Activated CD4-positive, alpha-beta T cell treated with anti-CD3 and anti-CD28 coated beads, Interleukin-2, amount 50 U/mL, for 24 hours (primary cell): ENCODE measurements around the gene USP6NL.
A peak's percentile ranks its signal among the peaks of the same experiment; 100 is the strongest.

ENCODE experiments used
- DNase-seq, 2 donors: peaks; one replicate each; pipeline ENCODE4 v3.0.0-alpha.2; 2020; ENCODE audit warnings: low read depth in 1 of 2, low spot score in 1 of 2

Gene USP6NL

GRCh38 chr10:11617233-11617632, 5.8 kb upstream of the USP6NL start:
- no peak for DNase-seq

GRCh38 chr10:11616021-11616420, 4.6 kb upstream of the USP6NL start:
- DNase-seq, result no peak

- no peak for DNase-seq
Measured at GRCh38 chr10:11615396-11615795, 3.9 kb upstream of the USP6NL start.

GRCh38 chr10:11612021-11613001, 861 bp upstream of the USP6NL start:
- DNase-seq, result no peak

- peak; percentile 9 to 11 for DNase-seq
Measured at GRCh38 chr10:11610826-11611247, 613 bp downstream of the USP6NL start.

DNA sequence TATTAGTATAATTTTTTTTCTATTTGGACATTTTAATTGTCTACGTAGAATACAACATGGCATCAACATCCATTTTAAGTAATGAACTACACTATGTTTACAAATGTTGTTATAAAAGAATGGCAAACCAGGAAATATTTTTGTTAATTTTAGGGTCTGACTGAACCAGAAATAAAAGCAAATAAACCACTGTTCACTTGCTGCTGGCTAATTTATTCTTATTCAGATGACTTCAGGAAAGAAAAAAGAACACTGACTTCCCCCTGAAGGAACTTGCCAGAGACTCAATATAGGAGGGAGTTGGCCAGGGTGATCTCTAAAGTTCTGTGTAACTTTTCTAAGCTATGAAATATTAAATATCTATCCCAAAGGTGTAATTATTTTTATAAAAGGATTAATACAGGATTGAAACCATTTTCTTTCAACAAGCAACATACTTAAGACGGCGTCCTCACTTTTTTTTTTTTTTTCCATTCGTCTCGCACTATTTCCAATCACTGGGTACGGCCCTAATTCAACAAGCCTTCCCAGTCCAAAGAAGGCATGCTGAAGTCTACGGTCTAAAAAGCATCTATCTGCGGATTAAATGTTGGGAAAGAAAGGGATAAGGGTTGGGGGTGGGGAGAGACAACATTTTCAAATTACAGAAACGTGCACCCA, 1.2 kb downstream of the USP6NL start:
- DNase-seq, result no peak

DNA sequence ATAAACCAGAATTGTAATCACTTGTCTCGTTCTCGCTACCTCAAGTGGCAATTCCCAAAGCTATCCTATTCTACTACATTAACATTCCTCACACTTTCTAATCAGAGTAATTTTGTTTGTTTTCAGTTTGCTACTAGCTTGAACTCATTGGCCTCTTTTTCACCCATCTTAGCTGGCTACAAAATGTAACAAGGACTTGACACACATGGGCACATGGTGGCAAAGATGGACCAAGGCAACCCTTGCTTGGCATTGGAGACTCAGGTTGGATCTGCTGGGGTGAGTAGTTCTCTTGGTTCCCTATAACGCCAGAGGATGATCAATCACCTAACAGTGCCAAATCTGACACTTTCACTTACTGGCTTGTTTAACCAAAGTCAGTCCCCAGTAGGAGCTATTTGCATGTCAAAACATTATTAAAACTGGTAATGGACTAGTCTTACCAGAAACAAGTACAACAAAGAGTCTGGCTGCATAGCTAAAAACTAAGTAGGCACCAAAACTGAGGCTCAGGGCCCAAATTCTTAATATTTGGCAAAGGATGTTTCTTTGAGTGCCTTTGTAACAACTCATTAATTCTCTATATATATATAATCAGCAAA, 1.9 kb downstream of the USP6NL start:
- no peak for DNase-seq

DNA sequence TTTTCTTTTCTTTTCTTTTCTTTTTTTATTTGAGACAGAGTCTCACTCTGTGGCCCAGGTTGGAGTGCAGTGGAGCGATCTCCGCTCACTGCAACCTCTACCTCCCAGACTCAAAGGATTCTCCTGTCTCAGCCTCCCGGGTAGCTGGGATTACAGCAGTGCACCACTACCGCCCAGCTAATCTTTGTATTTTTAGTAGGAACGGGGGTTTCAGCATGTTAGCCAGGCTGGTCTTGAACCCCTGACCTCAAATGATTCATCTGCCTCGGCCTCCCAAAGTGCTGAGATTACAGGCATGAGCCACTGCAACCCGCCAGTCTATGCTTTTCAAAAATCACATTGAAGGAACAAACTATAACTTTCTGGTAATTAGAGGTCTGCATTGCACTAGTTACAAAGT, 2.4 kb downstream of the USP6NL start:
- DNase-seq, result no peak

DNA sequence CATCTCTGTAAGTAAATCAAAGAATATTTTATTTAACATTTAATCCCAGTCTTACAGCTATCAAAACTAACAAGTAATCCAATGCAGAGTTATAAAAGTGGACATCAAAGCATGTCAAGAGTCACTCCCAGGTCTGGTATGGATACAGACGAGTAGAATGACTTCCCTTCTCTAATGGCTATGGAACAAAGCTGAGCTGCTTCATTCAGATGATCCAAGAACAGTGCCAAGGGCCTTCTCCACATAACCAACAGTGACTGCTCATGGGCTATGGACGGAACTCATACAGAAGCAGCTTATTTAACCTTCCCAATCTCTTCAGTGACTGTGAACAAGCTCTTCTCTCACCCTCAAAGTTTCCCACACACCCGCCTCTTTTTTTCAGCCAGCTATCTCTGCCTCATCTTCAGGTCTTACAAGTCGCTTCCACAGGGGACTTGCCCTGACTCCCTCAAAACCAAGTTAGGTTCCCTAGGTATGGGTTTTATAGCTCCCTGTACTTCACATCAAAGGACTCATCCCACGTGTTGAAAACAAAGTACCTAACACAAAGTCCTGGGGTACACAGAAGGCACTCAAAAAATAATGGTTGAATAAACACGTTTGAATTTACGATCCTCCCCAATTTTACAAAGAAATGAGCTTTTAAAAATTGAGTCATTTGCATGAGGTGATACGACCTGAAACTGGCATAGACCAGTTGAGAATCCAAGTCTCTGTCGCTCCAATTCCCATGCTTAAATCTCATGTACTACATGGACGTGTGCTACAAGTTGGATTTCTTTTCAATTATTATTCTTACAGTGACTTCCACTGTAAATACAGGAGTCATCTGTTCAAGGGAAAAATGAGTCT, 3.1 kb downstream of the USP6NL start:
- DNase-seq, result no peak

- DNase-seq, result no peak
Measured at GRCh38 chr10:11605807-11606408, 5.5 kb downstream of the USP6NL start.

- DNase-seq, result no peak
Measured at GRCh38 chr10:11604865-11605650, 6.4 kb downstream of the USP6NL start.

- no peak for DNase-seq
Measured at GRCh38 chr10:11603741-11604140, 7.7 kb downstream of the USP6NL start.

GRCh38 chr10:11602919-11603523, 8.4 kb downstream of the USP6NL start:
- no peak for DNase-seq

DNA sequence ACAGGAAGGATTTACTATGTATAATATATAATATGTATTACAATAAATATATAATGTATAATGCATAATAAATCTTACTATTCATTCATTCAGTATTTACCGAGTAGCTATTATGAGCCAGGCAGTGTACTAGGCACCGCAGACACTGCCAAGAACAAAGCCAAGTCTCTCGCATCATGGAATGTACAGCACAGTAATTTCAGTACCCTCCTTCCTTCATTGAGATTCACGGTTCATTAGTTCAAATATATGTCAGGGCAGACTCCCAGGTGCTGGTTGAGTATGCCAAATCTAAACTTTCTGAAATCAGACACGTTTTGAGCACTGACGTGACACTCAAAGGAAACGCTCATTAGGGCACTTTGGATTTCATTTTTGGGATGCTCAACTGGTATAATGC, 9.1 kb downstream of the USP6NL start:
- DNase-seq, result no peak

DNA sequence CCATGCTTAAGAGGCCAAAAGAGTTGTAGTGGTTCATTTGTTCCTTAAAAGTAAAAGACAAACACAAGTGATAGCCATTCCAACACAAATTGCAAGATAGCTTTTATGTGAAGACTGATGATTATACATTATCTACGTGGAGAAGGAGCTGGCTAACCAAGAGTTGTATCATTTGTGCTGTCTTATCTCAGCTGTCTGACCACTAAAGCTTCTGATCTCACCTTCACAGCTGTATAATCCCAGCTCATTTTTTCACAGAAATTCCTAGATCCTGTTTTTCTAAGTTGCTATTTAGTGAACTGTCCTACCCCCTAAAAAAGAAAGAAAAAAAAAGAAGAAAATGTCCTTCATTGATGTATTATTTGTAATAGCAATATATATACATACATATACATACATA, 9.8 kb downstream of the USP6NL start:
- no peak for DNase-seq

GRCh38 chr10:11600280-11600679, 11.2 kb downstream of the USP6NL start:
- no peak for DNase-seq

DNA sequence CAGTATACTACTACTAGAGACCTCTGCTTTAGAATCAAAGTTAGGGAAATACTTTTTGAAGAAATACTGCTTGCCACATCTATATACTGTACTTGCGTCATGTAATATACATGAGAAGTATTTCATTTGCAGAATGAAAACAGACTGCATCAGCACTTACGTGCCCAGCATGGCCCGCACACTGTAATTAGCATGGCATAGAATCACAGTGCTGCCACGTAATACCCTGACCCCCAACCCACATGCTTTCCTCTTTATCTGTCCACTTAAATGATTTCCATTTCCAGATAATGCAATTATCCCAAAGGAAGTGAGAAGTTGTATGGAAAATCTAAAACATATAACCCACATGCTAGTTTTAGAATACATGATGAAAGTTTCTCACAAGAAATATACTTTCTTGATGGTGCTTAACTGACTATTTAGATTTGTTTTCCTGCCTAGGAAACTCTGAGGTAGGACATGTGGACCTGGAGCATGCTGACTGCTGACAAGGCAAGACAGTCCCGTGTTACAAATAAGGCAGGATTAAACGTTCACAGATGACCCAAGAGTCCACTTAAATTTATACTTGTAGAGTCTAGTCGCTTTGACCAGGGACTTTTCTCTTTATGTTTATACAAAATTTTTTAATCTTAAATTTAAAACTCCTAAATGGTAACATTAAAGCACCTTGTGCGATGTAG, 12.6 kb downstream of the USP6NL start:
- no peak for DNase-seq

DNA sequence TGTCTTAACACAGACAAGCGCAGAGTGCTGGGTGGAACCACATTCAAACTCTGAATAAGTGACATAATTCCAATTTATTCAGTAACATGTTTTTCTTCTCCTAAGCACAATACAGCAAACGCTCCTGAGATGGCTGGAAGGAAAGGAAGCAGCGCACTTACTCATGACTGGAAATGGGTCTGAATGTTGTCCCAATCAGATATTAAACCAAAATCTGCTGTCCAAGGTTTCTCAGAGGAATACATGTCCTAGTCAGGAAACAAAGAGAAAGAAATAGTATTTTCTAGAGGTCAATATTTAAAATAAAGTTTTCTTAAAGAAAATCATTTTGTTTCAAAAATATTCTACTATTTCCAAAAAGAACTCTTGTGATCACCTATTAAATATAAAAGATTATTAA, 14.0 kb downstream of the USP6NL start:
- no peak for DNase-seq

DNA sequence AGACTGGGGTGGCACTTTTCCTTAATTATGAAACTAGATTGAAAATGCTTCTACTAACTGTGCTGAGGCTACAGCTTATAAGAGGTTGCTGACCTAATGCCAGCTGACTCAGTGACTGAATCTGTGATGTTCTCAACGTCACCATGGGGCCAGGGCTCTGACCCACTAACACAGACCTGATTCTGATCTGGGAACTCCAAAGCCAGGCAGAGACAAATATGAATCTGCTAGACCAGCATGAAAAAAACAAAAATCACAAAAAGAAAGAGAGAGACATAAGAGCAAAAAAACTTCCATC, 16.1 kb downstream of the USP6NL start:
- DNase-seq, result no peak
